GM21825 (cell line): ENCODE data around the gene PAPLN.

Source experiments
- ATAC-seq: cut with Tn5 transposase; IDR thresholded peaks from one replicate; pipeline ENCODE4 v1.9.1; 2021; ENCODE audit warnings: mild to moderate bottlenecking, moderate library complexity; ENCODE audit not compliant: unreplicated experiment

Gene PAPLN

GRCh38 chr14:73260574-73260973 lies 23.3 kb downstream of the PAPLN start:
- ATAC-seq: no peak

- no peak for ATAC-seq
Measured at GRCh38 chr14:73261075-73261474, 23.8 kb downstream of the PAPLN start.

GRCh38 chr14:73261520-73262426 lies 24.5 kb downstream of the PAPLN start:
- no peak for ATAC-seq

- ATAC-seq: no peak
Measured at GRCh38 chr14:73262427-73263183, 25.3 kb downstream of the PAPLN start.

- no peak for ATAC-seq
Measured at GRCh38 chr14:73263606-73264005, 26.3 kb downstream of the PAPLN start.

- ATAC-seq: no peak
Measured at GRCh38 chr14:73264080-73264884, 27.0 kb downstream of the PAPLN start.

GRCh38 chr14:73264885-73265720 lies 27.8 kb downstream of the PAPLN start:
- ATAC-seq: no peak

GRCh38 chr14:73265721-73266046 lies 28.4 kb downstream of the PAPLN start:
- no peak for ATAC-seq

- no peak for ATAC-seq
Measured at GRCh38 chr14:73266317-73266716, 29.0 kb downstream of the PAPLN start.

GRCh38 chr14:73267474-73267873 lies 30.2 kb downstream of the PAPLN start:
- ATAC-seq: no peak

- peak; percentile 74 for ATAC-seq
Measured at GRCh38 chr14:73269729-73270531, 32.6 kb downstream of the PAPLN start.

GRCh38 chr14:73272393-73272792 lies 35.1 kb downstream of the PAPLN start:
- ATAC-seq: no peak

GRCh38 chr14:73273799-73274198 lies 36.5 kb downstream of the PAPLN start:
- no peak for ATAC-seq

- ATAC-seq: no peak
Measured at GRCh38 chr14:73276836-73277235, 39.5 kb downstream of the PAPLN start.

GRCh38 chr14:73277376-73277775 lies 40.1 kb downstream of the PAPLN start:
- ATAC-seq: no peak

- ATAC-seq: no peak
Measured at GRCh38 chr14:73280903-73281302, 43.6 kb downstream of the PAPLN start.

- no peak for ATAC-seq
Measured at GRCh38 chr14:73283608-73284379, 46.5 kb downstream of the PAPLN start.

- no peak for ATAC-seq
Measured at GRCh38 chr14:73285979-73286378, 48.7 kb downstream of the PAPLN start.

- no peak for ATAC-seq
Measured at GRCh38 chr14:73286598-73286997, 49.3 kb downstream of the PAPLN start.
